ENCODE measurements around the gene CCDC117. TPM values are rescaled to one million over a fixed set of nuclear protein-coding genes. Genes with fewer than 3 reads are reported as not detected.

CCDC117 gene
- total and polyA plus RNA-seq, 7 donors = 9.6 to 33.2 (median 23.9) TPM

- H3K4me3 ChIP-seq = no peak overlapping the region
- DNase-seq = no peak
- peaks cover 0 to 15% (median 4%) of the 10 kb centered on the region in 4 donors for H3K4me1 ChIP-seq
- intact Hi-C loops (cut with DNase I) = no loop called here
- WGBS, 2 donors = 59 to 82% methylated on average over 5 of the region's 5 CpGs
- no peaks in the 10 kb centered on the region for H3K9me3 ChIP-seq
- no peaks in the 10 kb centered on the region for H3K27me3 ChIP-seq
- no peaks in the 10 kb centered on the region for H3K36me3 ChIP-seq
- peak overlapping the region in 3 of 4 donors; percentile 45 to 53 (median 46) for H3K27ac ChIP-seq
- TF ChIP-seq CTCF (IDR thresholded peaks at IDR 0.05) = no peak
- no peak for TF ChIP-seq POLR2A (IDR thresholded peaks at IDR 0.05)
Measured at GRCh38 chr22:28812516-28812915, 40.0 kb downstream of the CCDC117 start.

- H3K27me3 ChIP-seq = no peaks in the 10 kb centered on the region
- TF ChIP-seq POLR2AphosphoS5 (IDR thresholded peaks at IDR 0.05) = peak in 1 of 4 donors; percentile 27
- TF ChIP-seq EP300 (IDR thresholded peaks at IDR 0.05) = no peak
- peak; percentile 68 for DNase-seq
- intact Hi-C loops (cut with DNase I) = no loop called here
- H3K9me3 ChIP-seq = no peaks in the 10 kb centered on the region
- WGBS, 2 donors = 45 to 67% methylated on average over 2 of the region's 2 CpGs
- no peaks in the 10 kb centered on the region for H3K36me3 ChIP-seq
- no peak overlapping the region for H3K4me3 ChIP-seq
- H3K4me1 ChIP-seq = peaks cover 0 to 22% (median 9%) of the 10 kb centered on the region in 4 donors
- H3K27ac ChIP-seq = peak overlapping the region; percentile 11 to 45 (median 36)
Measured at GRCh38 chr22:28813772-28814518, 41.5 kb downstream of the CCDC117 start.

- TF ChIP-seq CTCF (IDR thresholded peaks at IDR 0.05) (no peak), EP300 (IDR thresholded peaks at IDR 0.05) (no peak), POLR2AphosphoS5 (IDR thresholded peaks at IDR 0.05) (no peak), POLR2A (IDR thresholded peaks at IDR 0.05) (no peak)
- DNase-seq = no peak
- H3K27me3 ChIP-seq = no peaks in the 10 kb centered on the region
- no peaks in the 10 kb centered on the region for H3K9me3 ChIP-seq
- H3K36me3 ChIP-seq = no peaks in the 10 kb centered on the region
- intact Hi-C loops (cut with DNase I) = no loop called here
- no peak overlapping the region for H3K4me3 ChIP-seq
- WGBS, 2 donors = 65 to 76% methylated on average over 6 of the region's 6 CpGs
- no peak overlapping the region for H3K27ac ChIP-seq
- H3K4me1 ChIP-seq = peaks cover 0 to 22% (median 9%) of the 10 kb centered on the region in 4 donors
Measured at GRCh38 chr22:28815111-28815510, 42.6 kb downstream of the CCDC117 start.

- Histone ChIP-seq H3K4me3 (no peak overlapping the region), H3K27ac (no peak overlapping the region), H3K27me3 (no peaks in the 10 kb centered on the region), H3K4me1 (peaks cover 0 to 22% (median 9%) of the 10 kb centered on the region in 4 donors), H3K36me3 (no peaks in the 10 kb centered on the region), H3K9me3 (no peaks in the 10 kb centered on the region)
- WGBS, 2 donors = 77 to 82% methylated on average over 6 of the region's 6 CpGs
- DNase-seq = no peak
- intact Hi-C loops (cut with DNase I) = no loop called here
- TF ChIP-seq POLR2A (IDR thresholded peaks at IDR 0.05) = no peak
- TF ChIP-seq CTCF (IDR thresholded peaks at IDR 0.05) = no peak
- no peak for TF ChIP-seq EP300 (IDR thresholded peaks at IDR 0.05)
- no peak for TF ChIP-seq POLR2AphosphoS5 (IDR thresholded peaks at IDR 0.05)
Measured at GRCh38 chr22:28815729-28816128, 43.2 kb downstream of the CCDC117 start.

GRCh38 chr22:28817064-28817463, 44.6 kb downstream of the CCDC117 start:
- H3K4me1 ChIP-seq = peaks cover 0 to 18% (median 5%) of the 10 kb centered on the region in 4 donors

More at GRCh38 chr22:28817064-28817463, 44.6 kb downstream of the CCDC117 start:
- H3K4me3 ChIP-seq = no peak overlapping the region
- DNase-seq = no peak
- no peak overlapping the region for H3K27ac ChIP-seq
- WGBS, 2 donors = 68 to 94% methylated on average over 2 of the region's 2 CpGs
- TF ChIP-seq EP300 (IDR thresholded peaks at IDR 0.05) (no peak), POLR2AphosphoS5 (IDR thresholded peaks at IDR 0.05) (no peak), CTCF (IDR thresholded peaks at IDR 0.05) (no peak), POLR2A (IDR thresholded peaks at IDR 0.05) (no peak)
- no peaks in the 10 kb centered on the region for H3K36me3 ChIP-seq
- H3K27me3 ChIP-seq = no peaks in the 10 kb centered on the region
- H3K9me3 ChIP-seq = no peaks in the 10 kb centered on the region
- intact Hi-C loops (cut with DNase I) = no loop called here
